ENCODE data around the gene RIMOC1. TPM values are rescaled to one million over a fixed set of nuclear protein-coding genes. Genes with fewer than 3 reads are reported as not detected.

RIMOC1 gene
- total and polyA plus RNA-seq, 9 donors: 10.7 to 35.7 (median 18.4) TPM

- WGBS, 3 donors: 82 to 86% (median 86%) methylated on average over 4 of the region's 4 CpGs
- Histone ChIP-seq H3K27ac (no peak overlapping the region), H3K9me3 (no peaks in the 10 kb centered on the region), H3K36me3 (no peaks in the 10 kb centered on the region), H3K4me1 (ENCODE audit: insufficient read depth) (peaks cover 2% of the 10 kb centered on the region), H3K4me3 (no peak overlapping the region), H3K27me3 (no peaks in the 10 kb centered on the region)
- TF ChIP-seq POLR2A (IDR thresholded peaks at IDR 0.05) (no peak), EP300 (IDR thresholded peaks at IDR 0.05) (no peak), CTCF (IDR thresholded peaks at IDR 0.05) (no peak)
- no peak for DNase-seq
- intact Hi-C loops (cut with DNase I): no loop called here
These were observed 4.4 kb downstream of the RIMOC1 start for GRCh38 chr5:41908374-41909079.

- H3K36me3 ChIP-seq: no peaks in the 10 kb centered on the region
- intact Hi-C loops (cut with DNase I): no loop called here
- no peaks in the 10 kb centered on the region for H3K4me1 ChIP-seq (ENCODE audit: insufficient read depth)
- no peaks in the 10 kb centered on the region for H3K9me3 ChIP-seq
- WGBS, 3 donors: 86 to 94% (median 93%) methylated on average over 2 of the region's 2 CpGs
- H3K27me3 ChIP-seq: no peaks in the 10 kb centered on the region
- H3K27ac ChIP-seq: no peak overlapping the region
- no peak for DNase-seq
- no peak for TF ChIP-seq EP300 (IDR thresholded peaks at IDR 0.05)
- TF ChIP-seq POLR2A (IDR thresholded peaks at IDR 0.05): no peak
- TF ChIP-seq CTCF (IDR thresholded peaks at IDR 0.05): no peak
- H3K4me3 ChIP-seq: no peak overlapping the region
These were observed 14.0 kb downstream of the RIMOC1 start for GRCh38 chr5:41918105-41918504.

- Histone ChIP-seq H3K9me3 (no peaks in the 10 kb centered on the region), H3K27ac (no peak overlapping the region), H3K4me1 (ENCODE audit: insufficient read depth) (no peaks in the 10 kb centered on the region), H3K27me3 (no peaks in the 10 kb centered on the region), H3K36me3 (no peaks in the 10 kb centered on the region), H3K4me3 (no peak overlapping the region)
- DNase-seq: no peak
- intact Hi-C loops (cut with DNase I): no loop called here
- TF ChIP-seq POLR2A (IDR thresholded peaks at IDR 0.05) (no peak), EP300 (IDR thresholded peaks at IDR 0.05) (no peak), CTCF (IDR thresholded peaks at IDR 0.05) (no peak)
- 96 to 100% (median 100%) methylated on average over 1 of the region's 1 CpG for WGBS, 3 donors
These were observed 17.0 kb downstream of the RIMOC1 start for GRCh38 chr5:41921166-41921565.

- intact Hi-C loops (cut with DNase I): no loop called here
- H3K27ac ChIP-seq: no peak overlapping the region
- TF ChIP-seq CTCF (IDR thresholded peaks at IDR 0.05): no peak
- no peak for TF ChIP-seq EP300 (IDR thresholded peaks at IDR 0.05)
- no peak for TF ChIP-seq POLR2A (IDR thresholded peaks at IDR 0.05)
- no peaks in the 10 kb centered on the region for H3K36me3 ChIP-seq
- no peaks in the 10 kb centered on the region for H3K9me3 ChIP-seq
- no peaks in the 10 kb centered on the region for H3K27me3 ChIP-seq
- H3K4me3 ChIP-seq: no peak overlapping the region
- H3K4me1 ChIP-seq (ENCODE audit: insufficient read depth): no peaks in the 10 kb centered on the region
- WGBS, 3 donors: 79 to 87% (median 84%) methylated on average over 1 of the region's 1 CpG
- DNase-seq: no peak
These were observed 17.7 kb downstream of the RIMOC1 start for GRCh38 chr5:41921874-41922273.
